ENCODE measurements around the gene IRAK4.

GRCh38 chr12:43760396-43760795 lies 1.6 kb downstream of the IRAK4 start:
- TF ChIP-seq, protein P1, sequence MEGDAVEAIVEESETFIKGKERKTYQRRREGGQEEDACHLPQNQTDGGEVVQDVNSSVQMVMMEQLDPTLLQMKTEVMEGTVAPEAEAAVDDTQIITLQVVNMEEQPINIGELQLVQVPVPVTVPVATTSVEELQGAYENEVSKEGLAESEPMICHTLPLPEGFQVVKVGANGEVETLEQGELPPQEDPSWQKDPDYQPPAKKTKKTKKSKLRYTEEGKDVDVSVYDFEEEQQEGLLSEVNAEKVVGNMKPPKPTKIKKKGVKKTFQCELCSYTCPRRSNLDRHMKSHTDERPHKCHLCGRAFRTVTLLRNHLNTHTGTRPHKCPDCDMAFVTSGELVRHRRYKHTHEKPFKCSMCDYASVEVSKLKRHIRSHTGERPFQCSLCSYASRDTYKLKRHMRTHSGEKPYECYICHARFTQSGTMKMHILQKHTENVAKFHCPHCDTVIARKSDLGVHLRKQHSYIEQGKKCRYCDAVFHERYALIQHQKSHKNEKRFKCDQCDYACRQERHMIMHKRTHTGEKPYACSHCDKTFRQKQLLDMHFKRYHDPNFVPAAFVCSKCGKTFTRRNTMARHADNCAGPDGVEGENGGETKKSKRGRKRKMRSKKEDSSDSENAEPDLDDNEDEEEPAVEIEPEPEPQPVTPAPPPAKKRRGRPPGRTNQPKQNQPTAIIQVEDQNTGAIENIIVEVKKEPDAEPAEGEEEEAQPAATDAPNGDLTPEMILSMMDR (IDR thresholded peaks at IDR 0.05 in 4 of 5, conservative IDR thresholded peaks at IDR 0.05 in 1 of 5): no peak
- TF ChIP-seq POLR2A (IDR thresholded peaks at IDR 0.05): no peak
